ENCODE measurements around the gene ISL1.

- TF ChIP-seq CTCF (IDR thresholded peaks at IDR 0.05) (no peak), POLR2A (IDR thresholded peaks at IDR 0.05) (no peak)
These were observed 7.9 kb downstream of the ISL1 start for GRCh38 chr5:51391175-51391574.
